GM21515 (cell line): ENCODE data around the gene LRRK2.
"Not testable (repeated sequence)": the region's sequence is repeated elsewhere in the genome, so short reads cannot be mapped to it uniquely, and the experiment has no call there.

Experiments used
- ATAC-seq: cut with Tn5 transposase; IDR thresholded peaks from one replicate; pipeline ENCODE4 v1.9.1; 2021; ENCODE audit not compliant: unreplicated experiment

The LRRK2 gene

DNA sequence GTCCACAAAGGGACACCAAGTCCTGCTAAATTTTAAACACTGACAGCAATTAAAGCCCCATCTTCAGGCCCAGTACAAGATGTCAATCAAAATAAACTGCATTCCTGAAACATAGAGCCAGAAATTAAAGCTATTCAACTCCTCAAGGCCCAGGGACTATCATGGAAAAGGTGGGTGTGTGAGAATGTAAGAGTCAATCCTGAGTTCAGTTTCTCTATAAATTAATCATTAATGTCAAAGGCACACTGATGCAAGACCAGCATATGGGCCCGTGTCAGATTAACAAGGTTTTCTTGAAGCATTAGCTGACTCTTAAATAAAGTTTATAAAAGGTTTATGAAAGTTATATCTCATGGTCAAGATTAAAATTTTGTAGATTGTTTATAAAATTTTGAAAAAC is 13.6 kb upstream of the LRRK2 start:
- not testable (repeated sequence) for ATAC-seq

DNA sequence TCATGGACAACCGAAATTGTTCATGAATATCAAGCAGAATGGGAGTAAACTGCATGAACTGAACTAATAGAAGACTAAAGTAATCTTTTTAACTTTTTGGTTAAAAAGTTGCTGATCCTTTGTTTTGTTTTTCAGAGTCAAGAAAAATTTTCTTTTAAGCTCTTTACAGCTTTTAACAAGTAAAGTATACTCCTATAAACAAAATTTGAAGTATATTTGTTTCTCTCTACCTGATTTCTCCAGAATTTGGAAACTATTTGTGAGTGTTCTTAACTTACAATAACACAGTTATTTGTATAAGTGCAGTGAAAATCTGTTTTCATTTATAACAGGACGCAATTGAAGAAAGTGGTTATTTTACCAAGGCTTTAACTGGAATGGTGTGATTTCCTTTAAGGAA is 12.2 kb upstream of the LRRK2 start:
- ATAC-seq, result no peak

DNA sequence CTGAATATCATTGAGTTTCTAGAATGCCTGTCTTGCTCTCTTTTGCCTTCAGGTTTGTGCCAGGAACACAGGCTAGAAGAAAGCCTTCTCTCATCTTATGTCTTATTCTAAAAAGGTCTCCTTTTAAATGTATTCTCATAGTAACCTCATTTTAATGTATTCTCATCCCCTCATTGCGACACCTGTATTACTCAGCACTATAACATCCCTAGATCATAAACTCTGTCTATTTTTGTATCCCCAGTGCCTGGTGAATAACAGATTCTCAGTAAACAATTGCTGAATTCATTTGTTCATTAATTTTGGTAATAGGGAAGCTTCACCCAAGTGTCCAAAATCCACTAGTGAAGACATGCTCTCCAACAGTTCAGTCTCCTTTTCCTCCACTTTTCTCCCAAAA is 8.8 kb upstream of the LRRK2 start:
- ATAC-seq, result no peak

DNA sequence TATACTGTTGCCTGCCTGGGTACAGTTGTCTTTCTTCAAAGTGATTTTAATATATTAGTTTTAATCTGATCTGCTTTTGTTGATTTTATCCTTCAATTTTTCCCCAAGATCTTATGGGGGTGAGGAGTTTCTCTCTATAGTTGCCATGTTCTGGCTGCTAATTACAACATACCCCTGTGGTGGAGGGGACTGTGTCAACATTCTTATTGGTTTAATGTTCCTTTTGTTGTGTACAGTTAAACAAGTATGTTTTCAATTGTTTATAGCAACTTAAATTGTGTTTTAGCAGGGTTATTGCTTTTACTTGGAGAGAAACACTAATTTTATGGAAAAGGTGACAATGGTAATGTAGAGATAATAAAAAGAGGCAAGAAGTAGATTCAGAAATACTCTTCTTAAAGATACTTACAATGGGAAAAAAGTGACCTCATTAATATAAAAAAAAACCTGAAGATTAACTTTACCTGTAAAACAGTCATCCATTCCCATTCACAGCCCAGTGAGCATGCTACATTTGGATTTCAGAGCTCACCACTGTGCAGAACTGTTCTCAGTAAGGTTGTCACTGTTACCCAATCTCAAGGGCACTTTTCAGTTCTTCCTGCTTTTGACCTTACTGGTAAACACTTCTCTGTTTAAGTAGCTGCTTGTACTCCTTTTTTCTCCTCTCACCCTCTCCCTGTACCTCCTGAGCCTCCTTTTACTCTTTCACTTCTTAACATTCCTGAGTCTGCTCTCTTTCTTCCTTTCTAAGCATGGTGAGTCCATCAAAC is 8.1 kb upstream of the LRRK2 start:
- ATAC-seq, result no peak

DNA sequence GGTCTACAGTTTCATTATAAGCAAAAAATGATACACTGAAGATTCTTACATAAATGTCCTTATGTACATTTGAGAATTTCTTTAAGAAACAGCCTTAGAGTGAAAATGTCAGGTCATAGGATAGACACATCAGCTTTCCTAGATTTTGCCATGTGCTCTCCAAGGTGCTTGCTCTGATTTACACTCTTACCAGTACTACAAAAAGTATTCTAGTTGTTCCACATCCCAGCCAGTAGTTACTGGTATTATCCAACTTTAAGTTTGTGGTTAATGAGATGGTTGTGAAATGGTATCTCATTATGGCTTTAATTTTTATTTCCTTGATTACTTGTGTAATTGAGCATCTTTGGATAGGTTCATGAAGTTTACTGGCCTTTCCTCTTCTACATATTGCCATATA is 5.0 kb upstream of the LRRK2 start:
- ATAC-seq, result no peak

DNA sequence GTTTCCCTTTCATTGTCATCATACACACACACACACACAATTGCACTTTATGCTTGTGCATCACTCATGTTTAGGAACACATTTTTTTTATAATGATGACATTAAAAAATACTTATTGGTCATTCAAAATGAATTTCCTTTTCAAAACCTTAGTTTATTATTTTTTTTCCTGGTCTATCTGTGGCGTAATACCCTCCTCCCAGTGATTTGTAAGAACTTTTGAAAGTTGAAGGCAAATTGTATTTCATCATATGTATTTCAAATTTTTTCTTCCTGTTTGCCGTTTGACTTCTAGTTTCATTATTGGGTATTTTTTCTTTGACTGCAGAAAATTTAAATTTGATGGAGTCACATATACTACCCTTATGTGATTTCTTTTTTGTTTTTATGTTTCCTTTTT is 2.5 kb upstream of the LRRK2 start:
- ATAC-seq, result no peak

DNA sequence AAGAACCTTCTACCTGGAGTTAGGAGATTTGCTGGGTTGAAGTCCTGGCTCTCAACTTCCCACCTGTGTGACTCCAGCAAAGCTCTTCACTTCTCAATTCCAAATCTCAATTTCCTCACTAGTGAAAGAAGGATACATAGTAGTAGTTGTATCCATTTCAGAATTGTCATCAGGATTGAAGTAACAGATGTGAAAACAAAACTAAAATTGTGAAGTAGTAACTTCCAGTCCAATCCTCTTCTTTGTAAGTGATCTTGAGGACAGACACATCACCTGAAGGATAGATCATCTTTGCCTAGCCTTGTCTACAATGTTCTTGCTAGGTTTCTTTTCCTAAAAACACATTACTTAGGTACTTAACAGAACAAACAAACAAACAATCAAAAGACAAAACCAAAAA is 1.2 kb upstream of the LRRK2 start:
- no peak for ATAC-seq

DNA sequence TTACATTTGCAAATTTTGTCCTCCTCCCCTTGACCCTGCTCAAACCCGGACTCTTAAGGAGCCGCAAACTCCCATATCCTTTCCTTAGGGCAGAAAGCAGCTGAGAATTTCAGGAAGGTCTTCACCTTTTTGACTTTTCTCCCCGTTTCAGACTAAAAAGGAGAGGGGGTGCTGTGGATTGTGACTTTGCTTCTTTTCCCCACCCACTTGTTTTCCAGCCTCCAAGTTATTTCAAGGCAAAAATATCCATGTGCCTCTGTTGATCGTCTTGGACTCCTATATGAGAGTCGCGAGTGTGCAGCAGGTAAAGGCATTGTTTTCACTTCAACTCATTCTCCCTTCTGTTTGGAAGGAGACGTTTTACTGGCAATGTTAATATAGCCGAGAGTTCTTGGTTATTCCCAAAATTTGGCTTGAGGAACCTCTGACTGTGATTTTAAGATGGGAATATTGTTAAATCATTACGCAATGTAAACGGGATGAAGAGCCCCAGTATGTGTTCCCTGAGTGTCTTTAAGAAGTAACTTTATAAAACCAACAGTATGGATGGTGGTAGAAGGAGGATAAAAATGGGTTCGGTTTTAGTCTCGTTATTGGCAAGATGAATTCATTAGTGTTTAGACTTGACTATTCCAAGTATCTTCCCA is 663 bp downstream of the LRRK2 start:
- no peak for ATAC-seq

DNA sequence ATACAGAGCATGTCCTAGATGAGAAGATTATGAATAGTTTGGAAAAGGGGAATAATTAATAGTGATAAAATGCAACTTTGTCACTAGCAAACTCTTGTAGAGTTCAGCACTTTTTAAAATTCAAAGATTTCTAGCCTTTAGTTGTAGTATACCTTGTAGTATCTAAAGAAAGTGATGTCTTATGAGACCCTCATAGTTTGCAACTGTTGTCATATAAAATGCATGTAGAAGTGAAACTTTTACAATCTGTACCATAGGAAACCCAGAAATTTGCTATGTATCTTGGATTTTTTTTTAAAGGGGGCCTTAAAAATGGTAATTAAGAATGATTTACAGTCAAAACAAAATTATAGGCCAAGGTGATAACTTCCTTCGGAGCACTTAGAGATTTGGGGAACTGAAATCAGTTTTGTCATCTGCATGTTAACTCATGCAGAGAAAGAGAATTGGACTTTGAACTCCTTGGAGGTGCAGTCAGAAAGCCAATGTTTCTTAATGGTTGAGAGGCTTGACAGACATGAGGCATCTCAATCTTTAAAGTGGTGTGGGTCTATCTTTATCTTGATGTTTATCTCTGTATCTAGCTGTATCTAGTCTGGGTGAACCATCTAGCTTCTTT is 1.3 kb downstream of the LRRK2 start:
- peak; percentile 63 for ATAC-seq

DNA sequence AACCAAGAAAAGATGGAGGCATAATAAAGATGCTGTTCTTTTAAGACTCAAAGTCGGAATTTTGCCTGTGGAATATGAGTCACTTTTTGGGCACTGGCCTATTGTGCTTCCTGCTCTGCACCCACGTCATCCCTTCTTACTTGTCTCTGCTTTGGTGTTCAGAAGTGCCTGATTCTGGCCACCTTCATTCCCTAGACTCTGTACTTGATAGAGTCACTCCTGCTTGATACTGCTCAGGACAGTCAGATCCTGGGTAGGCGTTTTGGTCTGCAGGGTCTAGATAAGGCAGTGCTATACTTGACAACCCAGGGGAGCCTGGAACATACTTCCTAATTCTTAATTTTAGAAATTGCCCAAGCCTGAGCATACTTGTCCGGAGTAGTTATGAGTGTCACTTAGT is 1.9 kb downstream of the LRRK2 start:
- no peak for ATAC-seq

DNA sequence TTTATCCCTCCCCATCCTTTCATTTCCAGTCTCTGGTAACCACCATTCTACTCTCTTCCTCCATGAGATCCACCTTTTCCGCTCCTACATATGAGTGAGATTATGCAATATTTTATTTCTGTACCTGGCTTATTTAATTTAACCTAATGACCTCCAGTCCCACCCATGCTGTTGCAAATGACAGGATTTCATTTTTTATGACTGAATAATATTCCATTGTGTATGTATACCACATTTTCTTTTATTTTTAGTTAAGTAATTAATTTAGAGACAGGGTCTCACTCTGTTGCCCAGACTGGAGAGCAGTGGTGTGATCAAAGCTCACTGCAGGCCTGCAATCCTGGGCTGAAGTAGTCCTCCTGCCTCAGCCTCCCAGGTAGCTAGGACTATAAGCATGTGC is 2.6 kb downstream of the LRRK2 start:
- ATAC-seq, result no peak

DNA sequence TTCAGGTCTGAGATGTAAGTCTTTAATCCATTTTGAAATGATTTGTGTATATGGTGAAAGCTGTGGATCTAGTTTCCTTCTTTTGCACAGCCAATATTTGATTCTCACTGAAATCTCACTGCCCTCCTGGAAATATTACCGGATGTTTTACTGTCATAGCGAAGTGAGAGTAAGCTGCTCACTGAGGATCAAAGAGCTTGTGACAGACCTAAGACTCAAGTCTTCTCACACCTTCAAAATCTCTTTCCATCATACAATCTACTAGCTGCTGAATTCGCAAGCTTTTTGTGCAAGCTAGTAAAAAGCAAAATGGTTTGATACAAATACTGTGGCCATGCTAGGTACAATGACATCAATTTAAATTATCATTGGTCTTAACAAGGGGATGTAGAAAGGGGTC is 3.9 kb downstream of the LRRK2 start:
- no peak for ATAC-seq

DNA sequence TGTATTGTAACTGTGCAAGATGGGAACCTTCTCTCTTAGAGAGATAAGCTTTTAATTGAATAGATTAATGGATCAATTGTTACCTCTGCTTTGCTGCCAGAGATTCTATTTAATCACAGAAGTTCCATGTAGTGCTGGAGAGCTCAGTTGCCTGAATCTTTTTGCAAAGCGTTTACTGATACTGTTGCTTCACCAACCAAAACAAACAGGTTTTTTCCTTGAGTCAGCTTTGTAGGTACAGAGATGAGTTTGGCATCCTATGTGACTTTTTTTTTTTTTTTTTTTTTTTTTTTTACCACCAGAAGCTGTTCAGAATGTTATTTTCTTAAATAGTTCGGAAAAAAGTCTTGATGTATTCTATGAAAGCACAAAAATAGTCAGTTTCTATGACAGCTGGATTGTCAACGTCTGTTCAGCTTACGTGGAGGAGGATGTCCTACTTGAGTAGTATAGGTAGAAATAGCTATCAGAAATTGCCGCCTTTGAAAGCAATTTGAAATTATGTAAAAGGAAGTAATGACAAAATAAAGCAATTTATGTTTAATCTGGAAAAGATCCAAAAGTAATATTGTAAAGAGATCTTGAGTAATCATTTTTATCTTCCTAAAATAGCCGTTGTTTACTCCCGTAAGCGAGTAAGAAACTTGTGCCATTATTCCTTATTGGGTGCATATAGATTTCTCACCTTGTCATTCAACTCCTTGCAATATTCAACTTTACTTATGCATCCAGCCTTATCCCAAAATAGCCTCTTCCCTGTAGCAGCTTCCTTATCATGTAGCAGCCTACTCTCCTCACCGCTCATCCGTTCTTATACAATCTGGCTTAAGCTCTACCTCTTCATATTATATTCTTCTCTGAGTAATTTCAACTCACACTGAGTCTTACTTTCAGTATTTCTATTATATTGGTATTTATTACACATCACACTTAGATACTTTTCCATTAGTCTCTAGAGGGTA is 5.2 kb downstream of the LRRK2 start:
- ATAC-seq, result no peak

DNA sequence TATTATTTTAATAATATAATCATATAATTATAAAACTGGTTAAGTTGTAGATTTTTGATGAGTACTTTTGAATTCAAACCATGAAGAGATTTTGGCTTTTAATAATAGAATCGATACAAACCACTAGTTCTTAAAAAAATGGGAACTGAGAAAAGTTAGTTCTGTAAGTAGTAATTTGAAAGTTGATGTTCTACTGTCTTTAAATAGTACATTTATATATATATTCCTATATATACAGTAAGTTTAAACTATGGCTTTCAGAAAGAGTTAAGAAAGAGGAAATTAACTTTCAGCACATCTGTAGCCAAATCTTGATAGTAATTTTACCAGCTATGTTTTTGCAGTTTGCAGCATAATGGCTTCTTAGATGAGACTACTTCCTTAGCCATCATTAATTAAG is 7.8 kb downstream of the LRRK2 start:
- ATAC-seq, result peak; percentile 60

DNA sequence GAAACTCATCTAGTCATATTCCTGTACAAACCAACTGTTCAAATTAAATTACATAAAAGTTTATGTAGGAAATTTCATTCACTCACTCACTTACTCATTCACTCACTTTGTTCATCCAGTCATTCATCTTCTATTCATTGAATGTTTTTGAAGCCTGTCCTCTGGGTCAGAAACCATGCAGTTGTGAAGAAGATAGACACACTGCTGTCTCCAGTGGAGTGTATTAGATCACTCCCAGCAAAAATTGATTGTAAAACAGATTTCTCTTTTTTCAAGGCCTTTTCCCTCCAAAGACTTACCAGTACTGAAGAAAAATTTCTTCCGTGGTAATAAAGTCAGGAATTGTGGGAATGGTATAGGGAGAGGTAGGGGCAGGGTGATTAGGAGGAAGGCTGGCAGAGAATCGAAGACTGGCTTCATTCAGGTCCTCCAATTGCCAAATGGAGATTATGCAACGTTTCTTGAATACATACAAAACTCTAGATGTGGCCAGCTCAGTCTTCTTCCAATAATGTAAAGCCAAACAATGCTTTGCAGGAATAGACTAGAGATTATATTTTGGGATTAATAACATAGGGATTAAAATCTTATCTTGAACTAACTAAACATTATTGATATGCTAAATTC is 9.1 kb downstream of the LRRK2 start:
- no peak for ATAC-seq

DNA sequence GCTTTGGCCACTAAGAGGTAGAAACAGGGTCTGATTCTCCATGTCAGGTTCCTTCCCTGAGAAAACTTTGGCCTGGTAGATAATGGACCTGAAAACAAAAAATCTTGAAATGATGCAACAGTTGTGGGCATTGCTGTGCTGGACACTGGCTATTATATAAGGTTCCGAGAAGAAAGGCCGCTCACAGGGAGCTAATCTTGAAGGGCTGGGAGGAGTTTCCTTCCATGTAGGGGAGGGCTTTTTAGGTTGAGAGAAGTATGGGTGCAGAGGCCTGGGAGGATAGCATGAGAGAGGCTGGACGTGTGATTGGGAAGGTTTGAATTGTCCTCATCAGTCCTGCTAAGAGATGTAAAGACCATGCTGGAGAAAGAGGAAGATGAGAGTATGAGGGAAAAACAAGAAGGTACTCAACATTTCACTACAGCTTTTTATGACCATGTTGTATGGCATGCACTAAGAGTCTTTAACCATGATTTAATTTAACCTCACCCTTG is 11.6 kb downstream of the LRRK2 start:
- no peak for ATAC-seq

DNA sequence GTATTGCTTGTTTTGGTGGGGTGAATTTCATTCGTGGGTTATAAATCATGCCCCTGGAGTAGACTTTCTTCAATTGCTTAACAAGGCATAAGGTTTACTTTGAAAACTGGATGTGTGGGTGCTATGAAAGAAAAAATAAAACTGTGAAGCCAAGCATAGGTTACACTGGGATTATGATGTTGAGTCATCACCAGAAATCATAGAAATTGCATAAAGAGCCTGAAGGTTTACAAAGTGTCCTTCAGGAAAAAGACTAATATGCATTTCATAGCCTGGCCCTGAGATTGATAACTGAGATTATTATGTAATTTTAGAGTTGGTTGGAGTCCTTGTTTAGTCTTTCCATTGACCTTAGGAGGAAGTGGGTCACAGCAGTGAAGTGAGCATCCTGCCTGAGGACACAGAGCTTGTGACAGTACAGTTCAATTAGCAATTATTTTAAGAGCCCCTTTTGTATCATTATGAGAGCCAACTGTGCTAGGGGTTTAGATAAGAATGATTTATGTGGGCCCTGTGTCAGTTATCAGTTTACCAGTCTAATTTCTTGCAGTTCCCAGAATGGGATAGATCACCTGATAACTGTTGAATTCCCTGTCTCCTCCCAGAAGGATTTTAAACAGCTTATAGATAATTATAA is 13.6 kb downstream of the LRRK2 start:
- ATAC-seq, result no peak

DNA sequence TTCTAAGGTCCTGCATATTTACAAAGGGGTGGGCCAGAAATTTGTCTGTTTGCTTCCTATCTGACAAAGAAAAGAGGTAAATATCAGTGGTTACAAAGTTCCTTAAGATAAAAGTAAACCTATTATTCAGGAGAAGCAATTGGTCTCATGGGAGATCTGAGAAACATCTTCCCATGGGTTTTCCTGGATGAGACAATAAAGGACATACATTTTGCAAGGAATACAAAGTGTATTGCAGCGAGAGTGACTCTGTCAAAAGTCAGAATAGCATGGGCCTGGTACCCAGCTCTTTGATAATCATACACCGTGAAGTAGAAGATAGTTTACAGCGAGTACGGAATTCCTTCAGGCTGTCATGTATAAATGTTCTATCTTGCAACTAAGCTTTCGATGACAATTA is 14.2 kb downstream of the LRRK2 start:
- ATAC-seq, result no peak

DNA sequence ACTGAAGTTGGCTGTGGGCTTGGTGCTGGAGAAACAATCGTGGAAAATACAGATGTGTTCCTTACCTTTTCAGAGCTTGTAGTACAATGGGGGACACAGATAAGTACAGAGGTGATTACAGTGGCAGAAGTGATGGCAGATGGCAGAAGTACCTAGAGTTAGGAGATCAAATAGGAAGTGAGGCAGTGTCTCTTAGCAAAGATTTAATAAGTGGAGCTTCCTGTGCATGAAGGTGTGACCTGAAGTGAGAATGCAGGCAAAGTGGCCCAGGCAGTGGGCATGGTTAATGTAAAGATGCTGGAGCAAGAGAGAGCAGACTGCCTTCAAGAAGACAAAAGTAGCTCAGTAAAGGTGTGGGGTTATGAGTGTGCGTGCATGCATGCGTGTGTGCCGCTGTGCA is 16.0 kb downstream of the LRRK2 start:
- ATAC-seq, result no peak

DNA sequence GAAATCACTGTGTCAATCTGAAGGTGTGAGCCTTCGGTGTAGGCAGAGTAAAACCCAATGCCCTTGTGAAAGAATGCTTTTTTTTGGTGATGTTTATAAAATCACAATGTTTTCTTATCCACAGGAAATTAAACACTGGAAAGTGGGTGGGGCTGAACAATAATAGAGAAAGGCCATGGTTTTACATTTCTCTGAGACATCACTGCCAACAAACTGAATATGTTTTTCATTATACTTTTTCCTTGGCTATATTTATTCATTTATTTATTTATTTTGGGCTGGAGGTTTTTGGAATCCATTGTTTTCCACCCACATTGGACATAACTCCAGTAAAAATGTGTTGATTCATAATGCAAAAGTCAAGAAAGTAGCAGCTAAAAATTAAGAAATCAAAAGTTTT is 16.9 kb downstream of the LRRK2 start:
- ATAC-seq, result no peak
